Left ventricle myocardium inferior (tissue), 1 donor: ENCODE measurements around the gene SSBP4. TPM values are rescaled to one million over a fixed set of nuclear protein-coding genes. Genes with fewer than 3 reads are reported as not detected.
A peak's percentile ranks its signal among the peaks of the same experiment; 100 is the strongest.

Source experiments
- DNase-seq: peaks from one replicate; pipeline ENCODE4 v3.0.0-alpha.2; 2020
- H3K27ac ChIP-seq: fragments of 200-600 bp; replicated peaks from 2 replicates; pipeline ENCODE4 v1.8.0; 2021
- H3K27me3 ChIP-seq: fragments of 200-600 bp; 2 replicates; pipeline ENCODE4 v1.8.0; 2021; ENCODE audit warnings: low read depth
- H3K36me3 ChIP-seq: fragments of 200-600 bp; 2 replicates; pipeline ENCODE4 v1.8.0; 2021
- H3K4me1 ChIP-seq: fragments of 200-600 bp; 2 replicates; pipeline ENCODE4 v1.8.0; 2021
- H3K4me3 ChIP-seq: fragments of 200-600 bp; 2 replicates; pipeline ENCODE4 v1.8.0; 2021; ENCODE audit warnings: mild to moderate bottlenecking, moderate library complexity
- H3K9me3 ChIP-seq: fragments of 200-600 bp; replicated peaks from 2 replicates; pipeline ENCODE4 v1.8.0; 2021
- CTCF ChIP-seq: fragments of 200-600 bp; IDR thresholded peaks from 2 replicates; pipeline ENCODE4 v1.8.0; 2021; ENCODE audit warnings: antibody characterized with exemption, mild to moderate bottlenecking, borderline replicate concordance
- intact Hi-C: fragments of 100-400 bp; cut with micrococcal nuclease; formaldehyde crosslinking; loops from one replicate; pipeline ENCODE4 v1.11.0; 2022
- total RNA-seq: library from RNA; stranded (reverse); fragmentation: NEBNext Ultra II Directional; extraction: Animal tissue kit (Norgen Biotek cat#: 25700); gene quantifications from one replicate; pipeline ENCODE4 v1.2.1, GENCODE V29; 2021
- donor health status: DM: no; HTN: yes; CAD: no; lungs with severe emphysema.

The SSBP4 gene
- total RNA-seq, 1 donor from 2014 or later, result 30.8 TPM

- H3K4me3 ChIP-seq, result peak overlapping the region; percentile 66
- H3K9me3 ChIP-seq, result no peaks in the 10 kb centered on the region
- H3K36me3 ChIP-seq, result peaks cover 13% of the 10 kb centered on the region
- TF ChIP-seq CTCF, result no peak
- H3K4me1 ChIP-seq, result peaks cover 66% of the 10 kb centered on the region
- peak overlapping the region; percentile 46 for H3K27ac ChIP-seq
- intact Hi-C loops, result no loop called here
- H3K27me3 ChIP-seq, result no peaks in the 10 kb centered on the region
- no peak for DNase-seq
These were observed 15.4 kb downstream of the SSBP4 start for GRCh38 chr19:18434411-18435175.

GRCh38 chr19:18435178-18435841 lies 16.1 kb downstream of the SSBP4 start:
- Histone ChIP-seq H3K9me3 (no peaks in the 10 kb centered on the region), H3K27ac (no peak overlapping the region), H3K4me1 (peaks cover 59% of the 10 kb centered on the region), H3K27me3 (no peaks in the 10 kb centered on the region), H3K4me3 (no peak overlapping the region), H3K36me3 (peaks cover 13% of the 10 kb centered on the region)
- intact Hi-C loops, result no loop called here
- DNase-seq, result no peak
- TF ChIP-seq CTCF, result no peak

- Histone ChIP-seq H3K27me3 (no peaks in the 10 kb centered on the region), H3K4me3 (peak overlapping the region; percentile 84), H3K36me3 (peaks cover 13% of the 10 kb centered on the region), H3K27ac (peak overlapping the region; percentile 86), H3K9me3 (no peaks in the 10 kb centered on the region), H3K4me1 (peaks cover 58% of the 10 kb centered on the region)
- TF ChIP-seq CTCF, result no peak
- intact Hi-C loops, result no loop called here
- DNase-seq, result no peak
These were observed 16.9 kb downstream of the SSBP4 start for GRCh38 chr19:18435842-18436670.

- no peak for TF ChIP-seq CTCF
- Histone ChIP-seq H3K4me1 (peaks cover 58% of the 10 kb centered on the region), H3K4me3 (peak overlapping the region; percentile 84), H3K36me3 (peaks cover 13% of the 10 kb centered on the region), H3K27me3 (no peaks in the 10 kb centered on the region), H3K27ac (peak overlapping the region; percentile 86), H3K9me3 (no peaks in the 10 kb centered on the region)
- intact Hi-C loops, result no loop called here
- peak; percentile 82 for DNase-seq
These were observed 17.7 kb downstream of the SSBP4 start for GRCh38 chr19:18436671-18437490.
